HG02981 (cell line): ENCODE results near the gene TRAF3IP3.

Source experiments
- ATAC-seq: cut with Tn5 transposase; IDR thresholded peaks from one replicate; pipeline ENCODE4 v1.9.1; 2021; ENCODE audit warnings: mild to moderate bottlenecking, moderate library complexity; ENCODE audit not compliant: unreplicated experiment

The TRAF3IP3 gene

DNA sequence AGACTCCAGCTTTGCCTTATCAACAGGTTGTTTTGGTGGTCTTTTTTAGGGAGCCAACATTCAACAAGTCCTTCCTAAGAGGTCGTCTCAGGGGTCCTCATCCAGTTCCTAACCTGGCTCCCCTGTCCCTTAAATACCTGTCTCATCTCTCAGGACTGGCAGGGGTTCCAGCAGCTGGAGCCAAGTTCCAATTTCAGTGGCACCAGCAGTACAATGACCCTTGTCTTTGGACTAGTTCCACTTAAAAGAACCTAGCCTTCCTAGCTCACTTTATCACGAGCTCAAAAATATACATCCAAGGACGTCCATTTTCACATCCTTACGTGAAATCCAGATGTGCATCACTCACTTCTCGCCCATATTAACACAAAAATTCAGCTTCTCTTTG lies 18.7 kb upstream of the TRAF3IP3 start:
- no peak for ATAC-seq

DNA sequence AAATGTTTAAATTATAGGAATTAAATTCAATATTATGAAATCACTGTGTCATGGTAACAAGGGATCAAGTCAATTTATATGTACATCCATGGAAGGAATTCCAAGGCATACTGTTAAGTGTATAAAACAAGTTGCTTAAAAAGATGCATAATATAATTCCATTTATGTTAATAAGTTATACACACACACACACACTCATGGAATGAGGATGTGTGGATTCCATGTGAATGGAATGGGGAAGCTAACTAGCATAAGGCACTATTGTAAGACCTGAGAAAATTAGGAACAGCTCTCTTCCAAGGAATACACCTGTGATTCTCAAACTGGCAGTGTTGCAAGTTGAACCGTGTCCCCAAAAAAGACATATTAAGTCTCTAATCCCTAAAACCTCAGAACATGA lies 17.6 kb upstream of the TRAF3IP3 start:
- ATAC-seq = no peak

DNA sequence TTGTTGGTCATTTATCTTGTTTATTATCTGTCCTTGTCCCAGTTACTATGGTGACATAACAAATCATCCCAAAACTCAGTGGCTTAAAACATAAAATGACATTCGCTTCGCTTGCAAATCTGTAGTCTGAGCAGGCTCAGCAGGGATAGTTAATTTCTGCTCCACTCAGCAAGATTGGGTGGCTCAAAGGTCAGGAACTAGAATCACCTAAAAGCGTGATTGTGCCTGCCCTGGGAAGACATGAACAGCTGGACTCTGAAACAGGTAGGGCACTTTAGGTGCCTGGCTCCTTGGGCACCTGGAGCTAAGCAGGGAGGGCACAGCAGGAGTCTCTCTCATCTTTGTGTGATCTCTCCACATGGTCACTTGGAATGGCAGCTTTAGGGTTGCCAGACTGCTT lies 14.7 kb upstream of the TRAF3IP3 start:
- no peak for ATAC-seq

DNA sequence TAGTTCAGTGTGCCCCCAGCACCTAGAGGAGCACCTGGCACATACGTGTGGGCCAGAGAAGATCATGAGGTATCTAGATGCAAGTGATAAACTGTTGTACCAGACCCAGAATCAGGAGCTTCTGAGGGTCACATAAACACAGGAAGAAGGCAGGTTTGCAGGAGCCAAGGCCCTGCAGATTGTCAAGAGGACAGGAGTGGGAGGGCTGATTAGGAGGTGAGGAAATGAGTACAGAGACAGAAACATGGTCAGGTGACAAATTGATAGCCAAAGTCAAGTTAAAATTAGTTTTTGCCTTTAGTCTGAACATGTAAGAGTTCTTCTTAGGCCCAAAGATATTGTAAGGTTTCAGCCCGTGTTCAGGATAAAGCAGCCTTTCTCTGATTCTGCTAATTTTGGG lies 14.0 kb upstream of the TRAF3IP3 start:
- no peak for ATAC-seq

DNA sequence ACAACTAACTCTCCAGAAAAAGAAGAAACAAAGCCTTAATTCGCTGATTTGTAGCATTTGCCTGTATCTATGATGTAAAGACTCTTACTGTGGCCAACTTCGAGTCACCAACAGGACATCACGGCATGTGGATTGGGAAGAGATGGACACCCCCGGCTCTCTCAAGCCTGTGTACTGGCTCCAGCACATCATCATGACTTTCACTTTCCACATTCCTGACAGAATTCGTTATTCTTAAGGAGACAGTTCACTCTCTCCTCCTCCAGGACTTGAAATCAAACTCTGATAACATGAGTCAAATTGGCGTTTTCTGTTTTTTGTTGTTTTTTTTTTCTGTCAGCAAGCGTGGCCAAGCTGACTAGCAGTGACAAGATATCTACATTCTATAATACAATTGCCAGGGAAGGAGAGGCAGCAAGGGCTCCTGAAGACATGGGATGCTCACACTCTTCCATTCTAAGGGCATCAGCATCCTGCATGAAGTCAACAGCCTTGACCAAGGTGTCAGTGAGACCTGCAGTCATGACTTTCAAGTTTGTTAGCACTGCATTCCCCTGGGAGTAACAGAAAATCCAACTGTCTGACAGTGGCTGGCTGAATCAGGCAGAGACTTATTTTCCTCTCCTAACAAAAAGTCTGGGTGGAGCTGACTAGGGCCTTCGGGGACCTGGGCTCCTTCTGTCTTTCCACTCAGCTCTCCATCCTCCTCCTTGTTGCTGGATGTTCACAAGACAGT lies 13.3 kb upstream of the TRAF3IP3 start:
- no peak for ATAC-seq

DNA sequence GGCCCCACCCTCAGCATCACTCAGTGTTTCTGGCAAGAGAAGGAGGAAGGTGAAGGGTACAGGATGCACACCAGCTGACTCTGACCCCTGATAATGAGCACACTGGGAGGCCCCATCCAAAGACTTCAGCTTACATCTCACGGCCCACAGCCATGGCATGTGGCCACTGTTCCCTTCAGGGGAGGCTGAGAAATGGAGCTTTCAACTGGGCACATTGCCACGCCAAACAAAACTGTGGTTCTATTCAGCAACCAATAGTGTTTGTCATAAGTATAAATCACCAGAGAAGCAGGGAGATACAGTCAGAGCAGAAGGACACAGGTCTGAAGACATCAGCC lies 12.7 kb upstream of the TRAF3IP3 start:
- ATAC-seq = no peak

DNA sequence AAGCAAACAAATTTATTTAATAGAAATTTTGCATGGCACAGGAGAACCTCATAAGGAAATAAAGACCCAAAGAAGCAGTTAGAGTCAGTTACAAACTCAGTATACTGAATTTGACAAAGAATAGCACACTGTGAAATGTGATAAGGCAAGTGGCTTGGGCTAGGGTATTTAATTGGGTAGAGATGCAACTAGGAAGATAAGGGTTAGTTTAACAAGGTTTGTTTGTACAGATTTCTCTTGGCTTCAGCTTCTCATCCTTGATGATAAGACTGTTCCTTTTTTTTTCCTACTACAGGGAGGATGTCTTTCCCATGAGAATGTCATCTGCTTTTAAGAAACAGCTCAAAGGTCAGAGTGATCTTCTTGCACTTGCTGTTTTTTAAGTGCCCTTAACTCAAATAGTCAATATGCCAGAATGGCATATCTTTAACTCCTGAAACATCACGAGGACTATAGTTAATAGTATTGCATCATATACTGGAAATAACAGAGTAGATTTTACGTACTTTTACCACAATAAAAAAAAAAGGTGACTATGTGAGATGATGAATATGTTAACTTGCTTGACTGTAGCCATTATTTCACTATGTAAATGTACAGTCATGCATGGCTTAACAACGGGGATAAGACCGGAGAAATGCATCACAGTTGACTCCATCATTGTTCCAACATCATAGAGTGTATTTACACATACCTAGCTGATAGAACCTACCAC lies 9.2 kb upstream of the TRAF3IP3 start:
- ATAC-seq = no peak

DNA sequence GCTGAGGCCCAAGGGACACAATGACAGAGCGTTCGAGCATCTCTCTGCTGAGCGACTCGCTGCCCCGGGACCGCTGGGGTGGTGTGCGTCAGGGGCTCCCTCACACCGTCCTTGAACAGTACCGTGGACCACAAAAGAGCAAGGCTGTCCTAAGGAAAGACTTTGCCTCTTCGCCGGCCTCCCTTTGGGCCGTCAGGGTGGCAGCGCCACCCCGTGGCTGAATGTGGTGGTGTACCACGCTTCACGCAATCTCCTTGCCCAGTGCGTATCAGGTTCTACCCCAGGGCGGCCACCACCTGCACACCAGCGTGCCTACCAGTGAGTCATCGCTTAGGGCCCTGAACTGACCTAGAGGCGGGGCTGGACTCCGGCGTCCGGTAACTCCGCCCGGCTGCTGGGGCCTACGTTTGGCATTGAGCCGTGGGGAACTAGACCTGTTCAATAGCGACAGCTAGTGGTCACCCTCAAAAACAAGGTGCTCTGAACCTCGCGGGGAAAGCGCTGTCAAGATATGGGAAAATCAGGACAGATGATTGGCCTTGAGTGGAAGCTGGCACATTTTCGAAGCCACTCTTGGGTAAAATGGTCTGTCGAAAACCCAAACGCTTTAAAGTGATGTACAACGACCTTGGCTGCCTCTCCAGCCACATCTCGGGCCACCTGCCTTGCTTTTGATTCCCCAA lies 8.1 kb upstream of the TRAF3IP3 start:
- ATAC-seq = peak; percentile 73

DNA sequence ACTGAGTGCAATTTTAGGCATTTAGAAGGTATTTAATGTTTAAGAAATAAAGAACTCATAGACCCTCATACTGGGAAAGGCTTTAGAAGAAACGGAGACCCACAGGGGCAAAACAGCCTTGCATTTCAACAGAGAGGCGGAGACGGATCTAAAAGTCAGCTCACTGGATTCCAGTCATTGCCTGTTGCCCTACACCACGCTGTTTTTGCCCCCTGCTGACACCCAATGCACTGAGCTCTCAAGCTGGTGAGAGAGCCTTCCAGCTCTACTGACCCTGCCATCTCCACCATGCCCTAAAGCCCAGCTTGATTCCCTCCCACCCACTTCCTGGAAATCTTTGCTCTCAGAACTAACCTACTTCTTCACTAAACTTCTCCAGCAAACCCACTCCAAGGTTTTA lies 7.2 kb upstream of the TRAF3IP3 start:
- no peak for ATAC-seq

DNA sequence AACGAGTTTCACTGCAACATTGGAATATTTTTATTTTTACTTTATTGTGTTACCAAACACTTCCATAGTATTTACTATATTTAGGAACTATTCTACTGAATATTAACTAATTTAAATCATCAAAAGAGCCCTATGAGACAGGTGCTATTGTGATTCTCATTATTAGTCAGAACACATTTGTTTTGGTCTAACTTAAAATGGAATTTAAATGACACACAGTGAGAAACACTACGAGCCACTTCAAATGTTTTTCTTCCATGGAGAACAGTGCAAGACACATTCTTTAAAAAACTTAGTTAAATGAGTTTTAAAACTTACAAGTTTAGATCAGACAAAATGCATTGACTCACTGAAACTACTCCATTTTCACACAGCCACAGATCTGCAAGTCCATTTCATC lies 6.6 kb upstream of the TRAF3IP3 start:
- ATAC-seq = no peak

DNA sequence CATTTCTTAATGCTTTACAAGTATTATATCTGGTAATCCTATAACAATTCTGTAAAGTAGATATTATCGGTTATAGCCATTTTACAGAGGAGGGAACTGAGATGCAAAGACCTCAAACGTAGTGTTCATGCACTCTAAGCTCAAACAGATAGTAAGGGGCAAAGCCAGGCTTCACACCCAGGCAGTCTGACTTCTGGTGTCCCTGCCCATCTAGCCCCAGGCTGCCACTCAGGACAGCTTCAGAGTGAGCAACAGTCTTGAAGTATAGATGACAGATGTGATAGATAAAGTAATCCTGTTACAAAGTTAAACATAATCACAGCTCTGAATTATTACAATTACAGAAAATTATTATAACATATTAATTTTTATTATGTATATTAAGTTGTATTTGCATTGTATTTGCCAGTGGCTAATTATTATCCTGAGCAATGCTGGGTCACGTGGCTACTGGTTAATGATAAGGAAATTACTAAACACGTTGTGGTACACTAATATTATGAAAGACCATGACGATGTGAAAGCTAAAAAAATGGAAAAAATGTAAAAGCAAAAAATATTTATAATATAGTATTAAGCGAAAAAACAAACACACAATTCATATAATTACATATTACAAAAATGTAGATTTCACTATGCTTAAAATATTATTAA lies 6.1 kb upstream of the TRAF3IP3 start:
- ATAC-seq = no peak

DNA sequence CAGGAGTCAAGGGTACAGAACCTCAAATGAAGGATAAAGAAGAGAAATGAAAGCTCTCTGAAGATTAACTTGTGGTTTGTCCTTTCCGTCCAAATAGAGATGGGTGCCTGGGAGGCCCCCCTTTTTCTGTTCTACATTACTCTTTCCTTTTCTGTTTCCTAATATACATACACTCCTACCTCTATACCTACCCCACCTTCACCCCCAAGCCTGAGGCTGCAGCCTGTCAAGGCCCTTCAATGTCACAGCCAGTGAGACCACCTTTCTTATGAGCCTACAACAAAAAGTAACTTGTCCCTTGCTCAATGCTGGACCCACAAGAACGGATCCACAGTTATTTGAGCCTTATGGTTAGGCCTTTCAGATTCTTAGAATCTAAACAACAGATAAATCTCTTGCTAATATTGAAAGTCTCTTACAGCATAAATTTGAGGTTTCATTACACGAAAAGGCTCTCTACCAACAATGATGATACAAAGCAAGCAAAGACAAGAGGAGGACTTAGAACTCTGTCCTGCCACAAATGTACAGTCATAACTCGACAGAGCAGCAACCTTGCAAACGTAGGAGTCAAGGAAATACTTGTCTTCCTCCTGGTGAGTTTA lies 4.1 kb upstream of the TRAF3IP3 start:
- ATAC-seq = peak; percentile 47

DNA sequence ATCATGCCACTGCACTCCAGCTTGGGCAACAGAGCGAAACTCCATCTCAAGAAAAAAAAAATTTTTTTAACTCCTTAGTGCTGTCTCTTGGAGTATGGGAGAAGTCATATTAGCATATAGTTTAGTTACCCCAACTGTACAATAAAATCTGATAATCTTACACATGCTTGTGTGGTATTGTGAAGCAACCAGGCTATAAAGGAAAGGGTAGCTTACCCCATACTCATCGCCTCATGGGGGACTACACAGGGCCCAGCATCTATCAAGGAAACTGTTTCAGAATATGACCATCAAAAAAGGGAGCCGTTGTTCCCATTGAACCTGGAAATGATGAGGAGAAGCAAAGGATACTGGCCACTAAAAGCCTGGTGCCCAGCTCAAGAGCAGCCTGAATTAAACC lies 3.0 kb upstream of the TRAF3IP3 start:
- ATAC-seq = no peak

DNA sequence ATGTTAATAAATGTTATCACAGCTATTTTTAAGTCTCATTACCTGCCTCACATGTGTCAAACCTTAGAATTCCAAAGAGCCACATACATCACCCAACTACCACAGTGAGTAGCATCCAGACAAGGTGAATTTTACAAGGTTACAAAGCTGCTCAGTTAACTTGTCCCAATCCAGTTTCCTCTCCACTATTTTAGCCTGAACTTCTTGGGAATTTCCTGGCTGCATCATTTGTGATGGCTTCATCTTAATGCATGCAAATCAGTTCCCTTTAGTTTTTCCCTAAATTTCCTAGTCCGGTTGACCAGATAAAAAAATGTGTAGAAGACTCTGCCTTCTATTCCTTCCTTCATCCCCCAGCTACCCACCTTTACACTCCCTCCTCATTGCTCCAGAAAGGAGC lies 597 bp upstream of the TRAF3IP3 start:
- no peak for ATAC-seq

DNA sequence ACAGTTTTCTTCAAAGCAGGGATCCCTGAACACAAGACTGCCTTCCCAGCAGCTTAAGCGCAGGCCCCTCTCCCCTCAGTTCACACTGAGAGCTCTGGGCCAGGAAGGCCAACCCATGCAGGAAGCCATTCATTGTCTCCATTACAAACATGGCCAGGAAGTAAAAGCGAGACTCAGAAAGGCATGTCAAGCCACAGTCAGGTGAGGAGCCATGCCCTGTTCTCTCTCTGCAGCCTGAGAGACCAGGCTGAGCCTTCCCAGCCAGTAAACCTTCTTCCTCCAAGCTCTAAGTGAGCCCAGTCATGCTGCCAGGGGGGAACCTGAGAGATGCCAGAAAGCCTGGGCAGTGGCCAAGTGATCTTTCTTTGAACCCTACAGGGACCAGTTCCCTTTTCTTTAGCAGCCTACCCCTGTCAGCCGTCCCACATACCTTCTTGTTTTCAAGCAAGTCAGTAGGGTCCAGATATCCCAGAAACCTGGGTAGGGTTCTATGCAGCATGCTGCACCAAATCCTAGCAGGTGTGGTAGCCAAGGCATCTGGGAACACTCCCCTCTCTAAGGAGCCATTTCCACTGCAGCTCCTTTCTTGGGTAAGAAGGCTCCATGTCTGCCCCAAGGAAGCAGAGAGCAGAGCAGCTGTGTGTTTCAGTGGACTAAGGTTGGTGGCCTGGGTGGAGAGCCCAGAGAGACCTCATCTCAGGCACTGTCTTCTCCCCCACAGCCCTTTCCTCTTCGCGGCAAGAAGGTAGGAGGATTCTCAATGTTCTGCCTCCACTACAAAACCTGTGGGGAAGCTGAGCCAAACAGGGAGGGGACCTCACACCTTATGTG lies 977 bp downstream of the TRAF3IP3 start:
- peak; percentile 25 for ATAC-seq

DNA sequence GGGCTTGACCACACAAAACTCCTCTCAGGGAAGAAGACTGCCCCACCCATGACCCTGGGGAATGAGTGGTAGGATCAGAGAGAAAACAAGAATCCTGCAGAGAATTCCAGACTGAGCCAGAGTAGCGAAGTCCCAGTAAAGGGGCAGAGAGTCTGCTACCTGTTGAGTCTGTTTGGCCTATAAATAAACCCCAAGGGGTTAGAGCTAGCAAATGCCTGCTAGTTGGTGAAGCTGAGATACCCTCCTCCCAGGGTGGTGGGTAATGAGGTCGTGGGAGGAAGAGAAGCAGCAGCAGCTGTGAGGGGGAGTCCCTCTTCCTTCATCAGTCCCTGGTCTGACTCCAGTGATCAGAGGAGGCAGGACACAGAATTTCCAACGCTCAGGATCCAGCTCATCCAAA lies 2.5 kb downstream of the TRAF3IP3 start:
- ATAC-seq = no peak

DNA sequence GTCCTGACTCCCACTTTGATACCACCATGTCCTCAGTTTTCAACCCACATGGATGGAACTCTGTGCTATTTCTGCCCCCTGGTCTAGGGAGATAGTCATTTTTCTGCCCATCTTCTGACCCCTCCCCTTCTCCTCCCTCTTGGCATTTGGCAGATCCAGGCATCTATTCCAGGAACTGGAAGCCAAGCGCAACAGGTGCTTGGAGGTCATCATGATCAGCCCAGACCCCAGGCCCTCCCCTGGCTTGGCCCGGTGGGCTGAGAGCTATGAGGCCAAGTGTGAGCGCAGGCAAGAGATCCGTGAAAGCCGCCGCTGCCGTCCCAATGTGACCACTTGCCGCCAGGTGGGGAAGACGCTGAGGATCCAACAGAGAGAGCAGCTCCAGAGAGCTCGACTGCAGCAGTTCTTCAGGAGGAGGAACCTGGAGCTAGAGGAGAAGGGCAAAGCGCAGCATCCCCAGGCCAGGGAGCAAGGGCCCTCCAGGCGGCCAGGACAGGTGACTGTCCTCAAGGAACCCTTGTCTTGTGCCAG lies 4.0 kb downstream of the TRAF3IP3 start:
- ATAC-seq = no peak

DNA sequence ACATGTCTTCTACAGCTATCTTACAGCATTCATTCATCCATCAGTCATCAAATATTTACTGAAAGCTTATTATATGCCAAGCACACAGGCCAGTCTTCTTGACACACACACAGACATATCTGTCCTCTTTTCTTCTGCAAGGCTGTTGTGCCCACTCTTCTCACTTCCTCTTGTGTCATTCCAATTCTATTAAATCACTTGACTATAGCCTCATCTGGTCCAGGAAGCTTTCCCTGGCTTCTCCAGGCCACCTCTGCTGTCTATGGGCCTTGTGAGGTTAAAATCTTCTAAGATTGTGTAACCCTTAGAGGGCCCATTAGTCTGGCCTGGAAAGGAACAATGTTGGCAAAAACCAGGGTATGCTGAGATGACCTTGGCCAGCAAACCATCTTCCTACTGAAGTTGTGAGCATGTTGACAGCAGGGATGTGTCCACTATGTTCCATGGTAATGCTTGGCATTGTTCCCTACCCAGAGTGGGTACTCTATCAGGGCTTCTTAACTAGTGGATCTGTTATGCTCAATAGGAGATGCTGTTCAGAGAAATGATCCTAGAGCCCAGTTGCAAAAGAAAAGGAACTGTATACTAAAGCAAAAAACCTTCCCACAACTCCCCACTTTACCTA lies 5.3 kb downstream of the TRAF3IP3 start:
- no peak for ATAC-seq

DNA sequence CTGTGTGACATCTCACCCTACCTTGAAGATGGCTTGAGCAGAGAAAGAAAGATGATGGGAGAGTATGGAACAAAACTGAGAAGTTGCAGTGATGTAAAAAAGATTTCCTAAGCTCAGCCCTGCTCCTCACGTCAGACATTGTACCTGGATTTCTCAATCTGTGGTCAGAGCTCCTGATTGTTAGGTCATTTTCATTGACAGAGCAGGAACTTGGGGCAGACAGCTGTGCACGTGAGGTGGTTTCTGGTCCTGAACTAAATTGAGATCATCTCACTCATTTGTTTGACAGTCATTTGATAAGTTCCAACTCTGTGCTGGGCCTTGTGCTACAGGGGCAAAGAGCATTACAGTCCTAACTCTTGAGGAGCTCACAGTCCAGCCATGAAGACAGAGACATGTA lies 10.2 kb downstream of the TRAF3IP3 start:
- ATAC-seq = no peak

DNA sequence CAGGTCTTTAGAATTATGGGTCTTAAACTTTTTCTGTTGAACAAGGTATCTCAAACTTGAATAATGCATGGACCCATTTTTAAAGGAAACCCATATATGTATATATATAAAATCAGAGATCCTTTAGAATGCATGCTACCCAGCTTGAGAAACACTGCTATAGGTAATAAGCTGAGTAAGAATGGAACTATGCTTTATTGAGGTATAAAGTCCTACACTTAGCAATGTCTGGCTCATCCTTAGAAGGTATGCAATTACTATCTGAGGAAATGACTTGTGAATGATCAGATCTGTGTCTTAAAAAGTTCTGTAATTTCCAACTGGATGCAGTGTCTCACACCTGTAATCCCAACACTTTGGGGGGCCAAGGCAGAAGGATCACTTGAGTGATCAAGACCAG lies 11.2 kb downstream of the TRAF3IP3 start:
- ATAC-seq = no peak
